NCI-H1048 (cell line): ENCODE measurements around the gene ZNF549.

Experiments used
- DNase-seq: peaks from one replicate; lab custom pipeline; 2025; lab: John Stamatoyannopoulos, UW

The ZNF549 gene

GRCh38 chr19:57566396-57567265 lies 39.5 kb downstream of the ZNF549 start:
- no peak for DNase-seq

- DNase-seq, result no peak
Observed at GRCh38 chr19:57570707-57571106, 43.6 kb downstream of the ZNF549 start.

GRCh38 chr19:57572415-57572947 lies 45.3 kb downstream of the ZNF549 start:
- DNase-seq, result no peak

- DNase-seq, result no peak
Observed at GRCh38 chr19:57576661-57577060, 49.5 kb downstream of the ZNF549 start.

GRCh38 chr19:57578487-57579205 lies 51.5 kb downstream of the ZNF549 start, which contains the start of gene ZNF416:
ZNF416 (minus strand) TSS chr19:57578911; CDS start chr19:57578704, 207 bp downstream.
- DNase-seq, result peak; percentile 92

- DNase-seq, result no peak
Observed at GRCh38 chr19:57583104-57583520, 56.0 kb downstream of the ZNF549 start.

GRCh38 chr19:57583521-57584416 lies 56.6 kb downstream of the ZNF549 start, which contains the start of gene ZIK1:
ZIK1 (plus strand) TSS chr19:57584145; CDS start chr19:57584357, 212 bp downstream.
- DNase-seq, result no peak

- DNase-seq, result no peak
Observed at GRCh38 chr19:57587529-57587928, 60.4 kb downstream of the ZNF549 start.

- DNase-seq, result no peak
Observed at GRCh38 chr19:57599377-57599760, 72.2 kb downstream of the ZNF549 start.

- peak; percentile 67 for DNase-seq
Observed at GRCh38 chr19:57599761-57600383, 72.7 kb downstream of the ZNF549 start, which contains the start of gene ZNF530. ZNF530 (plus strand) TSS chr19:57599885; CDS start chr19:57604346, 4,461 bp downstream.

GRCh38 chr19:57606931-57607330 lies 79.8 kb downstream of the ZNF549 start:
- no peak for DNase-seq
